Inflammatory macrophage (primary cell): ENCODE measurements around the gene SLC5A10.
"Not testable (repeated sequence)": the region's sequence is repeated elsewhere in the genome, so short reads cannot be mapped to it uniquely, and the experiment has no call there.

Experiments used
- DNase-seq, 2 donors: peaks; one replicate each; pipeline ENCODE4 v3.0.0-alpha.2; 2020 to 2022

Gene SLC5A10

GRCh38 chr17:19021011-19021621 lies 69.2 kb downstream of the SLC5A10 start:
- DNase-seq: not testable (repeated sequence)

- DNase-seq: no peak
Measured at GRCh38 chr17:19021622-19022083, 69.7 kb downstream of the SLC5A10 start.

DNA sequence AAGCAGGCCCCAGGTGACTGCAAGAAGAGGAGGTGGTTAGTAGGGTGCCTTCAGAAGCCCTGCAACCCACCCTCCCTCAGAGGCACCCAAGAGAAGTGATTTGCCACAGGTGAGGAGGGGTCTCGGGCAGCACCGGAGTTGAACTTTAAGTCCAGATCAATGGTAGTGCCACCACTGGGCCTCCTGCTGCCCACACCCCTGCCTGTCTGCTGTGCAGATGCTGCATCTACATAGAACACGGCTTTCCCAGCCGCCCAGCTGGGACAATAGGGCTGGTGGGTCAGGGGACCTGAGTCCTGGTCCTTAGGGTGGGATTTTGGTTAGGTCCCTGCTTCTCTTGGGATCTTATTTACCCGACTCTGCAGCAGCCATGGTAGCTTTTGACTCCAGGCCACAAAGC lies 70.2 kb downstream of the SLC5A10 start:
- no peak for DNase-seq

GRCh38 chr17:19022747-19023146 lies 70.8 kb downstream of the SLC5A10 start:
- no peak for DNase-seq

DNA sequence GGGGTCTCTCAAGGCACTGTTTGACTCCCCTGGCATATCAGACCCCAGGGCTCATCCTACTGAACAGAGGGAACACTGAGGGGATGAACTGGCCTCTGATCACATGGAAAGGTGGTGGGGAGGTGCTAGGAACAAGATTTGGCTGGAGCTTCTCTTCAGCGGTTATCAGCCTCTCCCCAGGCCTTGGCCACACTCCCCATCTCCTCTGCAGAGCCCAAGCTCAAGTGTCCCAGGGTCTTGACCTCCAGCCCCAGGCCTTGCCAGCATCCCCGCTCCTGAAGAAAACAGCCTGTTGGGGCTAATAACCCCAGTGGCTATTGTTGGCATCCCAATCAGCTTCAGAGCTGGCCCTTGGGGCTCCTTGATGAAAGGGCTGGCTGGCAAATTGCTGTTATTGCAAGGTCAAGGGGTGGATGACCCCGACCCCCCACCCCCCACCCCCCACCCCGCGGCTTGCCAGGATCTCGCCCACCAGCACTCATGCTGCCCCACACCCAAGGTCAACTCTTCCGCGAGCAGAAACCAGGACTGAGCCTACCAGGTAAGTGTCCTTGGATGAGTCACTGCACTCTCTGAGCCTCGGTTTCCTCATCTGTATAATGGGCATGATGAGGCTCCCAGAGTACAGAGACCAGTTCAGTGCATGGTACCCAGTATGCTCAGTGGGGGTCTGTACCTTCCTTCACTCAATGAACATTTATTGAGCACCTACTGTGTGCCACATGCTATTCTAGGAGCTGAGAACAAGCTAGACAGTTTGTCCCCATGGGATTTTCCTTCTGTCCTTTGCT lies 71.4 kb downstream of the SLC5A10 start:
- DNase-seq: no peak

- DNase-seq: no peak
Measured at GRCh38 chr17:19024101-19025078, 72.4 kb downstream of the SLC5A10 start.

- DNase-seq: not testable (repeated sequence)
Measured at GRCh38 chr17:19028671-19029070, 76.7 kb downstream of the SLC5A10 start.

DNA sequence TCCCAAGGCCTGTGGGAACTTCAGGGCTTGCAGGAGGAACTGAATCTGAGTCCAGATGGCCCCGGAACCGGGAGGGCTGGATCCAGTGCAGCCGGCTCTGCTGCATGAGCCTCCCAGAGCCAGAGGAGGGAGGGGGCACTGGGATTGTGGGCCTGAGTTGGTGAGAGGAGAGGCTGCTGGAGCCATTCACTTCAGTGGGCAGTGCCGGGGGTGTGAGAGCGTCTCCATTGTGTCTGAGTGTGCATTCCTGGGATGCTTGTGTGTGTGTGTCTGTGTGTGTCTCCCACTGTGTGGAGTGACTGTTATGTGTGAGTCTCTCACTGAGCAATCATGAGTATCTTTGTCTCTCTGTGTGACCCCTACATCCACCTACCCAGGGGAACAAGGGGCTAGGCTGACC lies 77.8 kb downstream of the SLC5A10 start:
- not testable (repeated sequence) for DNase-seq

DNA sequence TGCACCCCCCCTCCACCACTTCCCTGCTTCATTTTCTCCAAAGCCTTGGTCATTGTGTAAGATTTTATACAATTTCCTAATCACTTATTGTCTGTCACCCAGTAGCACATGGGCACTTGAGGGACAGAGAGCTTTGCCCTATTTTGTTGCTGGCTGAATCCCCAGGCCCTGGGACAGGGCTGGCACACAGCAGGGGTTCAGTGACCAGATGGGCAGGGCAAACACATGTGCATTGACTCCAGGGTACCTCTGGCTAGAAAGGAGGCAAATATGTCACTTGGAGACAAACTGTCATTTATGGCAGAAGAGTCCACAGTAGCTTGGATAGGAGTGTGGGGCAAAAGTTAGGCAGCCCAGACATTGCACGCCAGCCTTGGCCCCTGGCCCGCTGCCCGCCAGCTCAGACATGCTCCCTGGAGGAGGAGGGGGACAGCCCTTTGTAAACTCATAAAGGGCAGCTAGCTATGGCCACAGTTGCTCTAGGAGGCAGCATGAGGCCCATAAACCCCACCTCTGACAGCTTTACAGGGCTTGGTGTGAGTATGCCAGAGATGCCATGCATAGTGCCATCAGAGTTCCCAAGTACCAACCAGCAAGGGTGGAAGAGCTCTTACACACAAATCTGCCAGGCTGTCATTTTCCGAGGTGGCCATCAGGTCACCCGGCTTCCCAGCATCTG lies 78.9 kb downstream of the SLC5A10 start:
- not testable (repeated sequence) for DNase-seq

- not testable (repeated sequence) for DNase-seq
Measured at GRCh38 chr17:19031729-19032128, 79.8 kb downstream of the SLC5A10 start.

GRCh38 chr17:19032377-19032988 lies 80.5 kb downstream of the SLC5A10 start:
- not testable (repeated sequence) for DNase-seq

GRCh38 chr17:19036186-19036585 lies 84.2 kb downstream of the SLC5A10 start:
- DNase-seq: not testable (repeated sequence)

DNA sequence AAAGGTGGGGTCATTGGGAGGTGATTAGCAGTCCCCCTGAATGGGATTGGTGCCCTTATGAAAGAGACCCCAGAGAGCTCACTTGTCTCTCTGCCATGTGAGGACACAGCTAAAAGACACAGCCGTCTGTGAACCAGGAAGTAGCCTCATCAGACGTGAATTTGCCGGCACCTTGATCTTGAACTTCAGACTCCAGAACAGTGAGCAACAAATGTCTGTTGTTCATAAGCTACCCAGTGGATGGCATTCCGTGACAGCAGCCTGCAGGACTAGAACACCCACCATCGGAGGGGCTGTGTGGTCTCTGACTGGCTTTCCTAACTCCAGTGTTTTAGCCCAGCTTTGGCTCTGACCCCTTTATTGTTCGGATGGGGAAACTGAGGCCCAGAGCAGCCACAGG lies 85.6 kb downstream of the SLC5A10 start:
- not testable (repeated sequence) for DNase-seq

- DNase-seq: not testable (repeated sequence)
Measured at GRCh38 chr17:19038007-19038406, 86.0 kb downstream of the SLC5A10 start.

- DNase-seq: not testable (repeated sequence)
Measured at GRCh38 chr17:19038730-19039129, 86.8 kb downstream of the SLC5A10 start.

GRCh38 chr17:19040350-19040749 lies 88.4 kb downstream of the SLC5A10 start:
- DNase-seq: not testable (repeated sequence)

- DNase-seq: not testable (repeated sequence)
Measured at GRCh38 chr17:19041871-19042270, 89.9 kb downstream of the SLC5A10 start.

DNA sequence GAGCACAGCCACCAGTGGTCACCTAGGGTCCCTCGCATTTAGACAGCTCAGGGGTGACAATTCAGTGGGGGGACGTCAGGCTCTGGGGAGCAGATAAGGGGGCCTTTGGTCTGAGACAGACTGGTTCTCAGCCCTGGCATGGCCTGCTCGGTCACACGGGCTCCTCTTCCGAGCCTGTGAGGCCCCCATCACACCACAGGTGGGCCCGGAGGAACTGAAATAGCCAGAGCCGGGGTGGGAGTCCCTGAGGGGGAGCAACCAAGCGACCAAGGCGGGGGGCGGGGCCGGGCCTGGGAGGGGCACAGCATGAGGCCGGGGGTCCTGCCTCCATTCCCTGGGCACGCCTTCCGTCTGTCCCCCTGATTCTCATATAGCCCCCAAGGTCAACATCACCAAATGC lies 90.4 kb downstream of the SLC5A10 start:
- not testable (repeated sequence) for DNase-seq

GRCh38 chr17:19043032-19043431 lies 91.1 kb downstream of the SLC5A10 start:
- DNase-seq: not testable (repeated sequence)

DNA sequence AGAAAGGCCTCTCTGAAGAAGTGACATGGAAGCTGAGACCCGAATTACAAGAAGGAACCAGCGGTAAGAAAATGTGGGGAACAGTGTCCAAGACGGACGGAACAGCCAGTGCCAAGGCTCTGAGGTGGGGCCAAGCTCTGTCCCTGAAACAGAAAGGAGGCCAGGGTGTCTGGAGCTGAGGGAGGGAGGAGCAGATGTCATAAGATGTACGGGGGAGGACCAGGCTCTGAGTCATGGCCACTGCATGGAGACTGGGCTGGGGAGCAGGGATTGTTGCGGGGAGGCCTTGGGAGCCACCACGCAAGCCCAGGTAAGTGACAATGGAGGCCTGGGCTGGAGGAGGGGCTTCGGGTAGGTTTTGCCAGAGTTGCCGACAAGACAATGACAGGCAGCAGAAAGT lies 92.7 kb downstream of the SLC5A10 start:
- DNase-seq: not testable (repeated sequence)

- DNase-seq: not testable (repeated sequence)
Measured at GRCh38 chr17:19046782-19047375, 94.9 kb downstream of the SLC5A10 start, which contains the start of gene GRAP. Gene GRAP, minus strand, starts transcription at chr17:19046957. Its CDS starts 31 bp downstream, at chr17:19046926.
